ENCODE measurements around the gene ATP10B. TPM values are rescaled to one million over a fixed set of nuclear protein-coding genes. Genes with fewer than 3 reads are reported as not detected.
"Not testable (repeated sequence)": the region's sequence is repeated elsewhere in the genome, so short reads cannot be mapped to it uniquely, and the experiment has no call there.

Gene ATP10B
- total and polyA plus RNA-seq, 2 experiments from 2014 or later = 0.03 TPM; not detected in 1

- H3K4me1 ChIP-seq (ENCODE audit: low read depth) = peaks cover 33% of the 10 kb centered on the region
- H3K36me3 ChIP-seq = no peaks in the 10 kb centered on the region
- no peaks in the 10 kb centered on the region for H3K27me3 ChIP-seq
- H3K27ac ChIP-seq = no peak overlapping the region
- TF ChIP-seq CTCF (IDR thresholded peaks at IDR 0.05; ENCODE audit: low read depth, low read length) = no peak
- H3K9me3 ChIP-seq (ENCODE audit: low read depth) = no peaks in the 10 kb centered on the region
- no peak overlapping the region for H3K4me3 ChIP-seq
- DNase-seq (ENCODE audit: low read depth in 1 of 2, low spot score in 1 of 2) = no peak
Measured at GRCh38 chr5:160743027-160743426, 109.0 kb downstream of the ATP10B start.

- no peaks in the 10 kb centered on the region for H3K36me3 ChIP-seq
- TF ChIP-seq CTCF (IDR thresholded peaks at IDR 0.05; ENCODE audit: low read depth, low read length) = no peak
Measured at GRCh38 chr5:160742446-160742845, 109.6 kb downstream of the ATP10B start.

GRCh38 chr5:160727296-160727997 lies 124.6 kb downstream of the ATP10B start:
- Histone ChIP-seq H3K4me1 (ENCODE audit: low read depth) (no peaks in the 10 kb centered on the region), H3K27me3 (no peaks in the 10 kb centered on the region), H3K36me3 (no peaks in the 10 kb centered on the region), H3K27ac (no peak overlapping the region), H3K4me3 (no peak overlapping the region), H3K9me3 (ENCODE audit: low read depth) (no peaks in the 10 kb centered on the region)
- TF ChIP-seq CTCF (IDR thresholded peaks at IDR 0.05; ENCODE audit: low read depth, low read length) = no peak
- no peak for DNase-seq (ENCODE audit: low read depth in 1 of 2, low spot score in 1 of 2)

More at GRCh38 chr5:160742446-160742845, 109.6 kb downstream of the ATP10B start:
- Histone ChIP-seq H3K27me3 (no peaks in the 10 kb centered on the region), H3K27ac (no peak overlapping the region), H3K4me1 (ENCODE audit: low read depth) (peaks cover 33% of the 10 kb centered on the region), H3K4me3 (no peak overlapping the region), H3K9me3 (ENCODE audit: low read depth) (no peaks in the 10 kb centered on the region)
- peak in 1 of 2 donors; percentile 63 for DNase-seq (ENCODE audit: low read depth in 1 of 2, low spot score in 1 of 2)

- H3K9me3 ChIP-seq (ENCODE audit: low read depth) = no peaks in the 10 kb centered on the region
Measured at GRCh38 chr5:160726721-160727120, 125.3 kb downstream of the ATP10B start.

DNA sequence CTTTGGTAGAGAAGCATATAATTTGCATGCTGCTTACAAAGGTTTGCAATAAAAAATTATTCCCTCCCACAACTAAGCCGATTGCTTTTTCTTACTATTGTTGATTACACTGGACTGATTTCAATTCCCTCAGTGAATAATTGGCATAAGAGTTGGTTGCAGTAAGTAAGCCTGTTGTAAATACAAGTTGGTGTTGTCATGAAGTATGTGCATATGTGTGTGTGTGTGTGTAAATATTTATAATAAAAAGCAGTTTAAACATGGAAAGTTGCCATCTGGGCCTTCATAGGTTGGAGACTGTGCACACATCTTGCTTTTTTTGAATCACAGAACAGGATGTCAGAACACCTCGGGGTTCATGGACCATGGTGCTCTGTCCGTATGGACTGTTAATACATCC lies 131.2 kb downstream of the ATP10B start:
- Histone ChIP-seq H3K36me3 (no peaks in the 10 kb centered on the region), H3K4me3 (no peak overlapping the region), H3K4me1 (ENCODE audit: low read depth) (no peaks in the 10 kb centered on the region), H3K9me3 (ENCODE audit: low read depth) (no peaks in the 10 kb centered on the region), H3K27me3 (no peaks in the 10 kb centered on the region), H3K27ac (no peak overlapping the region)
- TF ChIP-seq CTCF (IDR thresholded peaks at IDR 0.05; ENCODE audit: low read depth, low read length) = no peak
- no peak for DNase-seq (ENCODE audit: low read depth in 1 of 2, low spot score in 1 of 2)

More at GRCh38 chr5:160726721-160727120, 125.3 kb downstream of the ATP10B start:
- Histone ChIP-seq H3K4me1 (ENCODE audit: low read depth) (no peaks in the 10 kb centered on the region), H3K27ac (no peak overlapping the region), H3K4me3 (no peak overlapping the region), H3K27me3 (no peaks in the 10 kb centered on the region), H3K36me3 (no peaks in the 10 kb centered on the region)
- no peak for TF ChIP-seq CTCF (IDR thresholded peaks at IDR 0.05; ENCODE audit: low read depth, low read length)
- DNase-seq (ENCODE audit: low read depth in 1 of 2, low spot score in 1 of 2) = no peak

- not testable (repeated sequence) for H3K4me3 ChIP-seq; H3K9me3 ChIP-seq (ENCODE audit: low read depth); H3K27me3 ChIP-seq; H3K27ac ChIP-seq; DNase-seq (ENCODE audit: low read depth in 1 of 2, low spot score in 1 of 2); H3K36me3 ChIP-seq; H3K4me1 ChIP-seq (ENCODE audit: low read depth)
Measured at GRCh38 chr5:160715508-160715907, 136.5 kb downstream of the ATP10B start.

All from cardiac muscle cell (in vitro differentiated cells and primary cell).